GM23248 (cell line): ENCODE measurements around the gene POLRMT. TPM values are rescaled to one million over a fixed set of nuclear protein-coding genes. Genes with fewer than 3 reads are reported as not detected.

Experiments used
- DNase-seq: peaks from one replicate; pipeline ENCODE4 v3.0.0-alpha.2; 2015
- H2AFZ ChIP-seq: fragments of 200-600 bp; sonication (generic); 2 replicates; pipeline ENCODE4 v1.6.1; 2016; ENCODE audit warnings: antibody characterized with exemption
- H3F3A ChIP-seq: fragments of 200-600 bp; sonication (generic); 2 replicates; pipeline ENCODE4 v1.6.1; 2016; ENCODE audit warnings: mild to moderate bottlenecking, antibody characterized with exemption, mixed run types; ENCODE audit not compliant: insufficient read depth
- H3K27ac ChIP-seq: fragments of 200-600 bp; sonication (generic); 2 replicates; pipeline ENCODE4 v1.5.1; 2016; ENCODE audit warnings: mild to moderate bottlenecking
- H3K27me3 ChIP-seq: fragments of 200-600 bp; sonication (generic); replicated peaks from 2 replicates; pipeline ENCODE4 v1.6.1; 2016; ENCODE audit warnings: mild to moderate bottlenecking; ENCODE audit not compliant: insufficient read depth
- H3K36me3 ChIP-seq: fragments of 200-600 bp; sonication (generic); 2 replicates; pipeline ENCODE4 v1.6.1; 2016; ENCODE audit warnings: low read depth, mild to moderate bottlenecking
- H3K4me1 ChIP-seq: fragments of 200-600 bp; sonication (generic); 2 replicates; pipeline ENCODE4 v1.6.1; 2016; ENCODE audit warnings: mild to moderate bottlenecking; ENCODE audit not compliant: insufficient read depth
- H3K4me2 ChIP-seq: fragments of 200-600 bp; sonication (generic); one replicate; pipeline ENCODE4 v1.6.1; 2016; ENCODE audit warnings: mild to moderate bottlenecking; ENCODE audit not compliant: unreplicated experiment
- H3K4me3 ChIP-seq: fragments of 200-600 bp; sonication (generic); 2 replicates; pipeline ENCODE4 v1.5.1; 2016; ENCODE audit warnings: mild to moderate bottlenecking
- H3K79me2 ChIP-seq: fragments of 200-600 bp; sonication (generic); 2 replicates; pipeline ENCODE4 v1.6.1; 2016; ENCODE audit warnings: mild to moderate bottlenecking; ENCODE audit not compliant: insufficient read depth
- H3K9ac ChIP-seq: fragments of 200-600 bp; sonication (generic); 2 replicates; pipeline ENCODE4 v1.6.1; 2016; ENCODE audit warnings: mild to moderate bottlenecking
- H3K9me2 ChIP-seq: fragments of 200-600 bp; sonication (generic); 2 replicates; pipeline ENCODE4 v1.6.1; 2016; ENCODE audit warnings: mixed run types, mild to moderate bottlenecking, moderate library complexity; ENCODE audit not compliant: insufficient read depth
- H3K9me3 ChIP-seq: fragments of 200-600 bp; sonication (generic); one replicate; pipeline ENCODE4 v1.6.1; 2017; ENCODE audit warnings: low read depth
- H4K20me1 ChIP-seq: fragments of 200-600 bp; sonication (generic); 2 replicates; pipeline ENCODE4 v1.6.0; 2016; ENCODE audit not compliant: insufficient read depth
- EZH2 ChIP-seq: fragments of 200-600 bp; sonication (generic); IDR thresholded peaks from 2 replicates; pipeline ENCODE4 v1.6.1; 2018; ENCODE audit warnings: antibody characterized with exemption, mild to moderate bottlenecking; ENCODE audit not compliant: insufficient read depth, poor library complexity, severe bottlenecking
- EZH2phosphoT487 ChIP-seq: fragments of 200-600 bp; sonication (generic); IDR thresholded peaks from 2 replicates; pipeline ENCODE4 v1.6.1; 2018; ENCODE audit warnings: antibody characterized with exemption, moderate library complexity, mild to moderate bottlenecking, low read depth; ENCODE audit not compliant: insufficient read depth
- WGBS, 2 experiments: methylation state at CpG; one replicate each; pipeline ENCODE4 v1.1.6; 2015 to 2017; ENCODE audit warnings: low lambda C conversion rate in 2 of 2, low coverage in 1 of 2; ENCODE audit errors: missing lambda C conversion rate in 2 of 2; 5-methylcytosine and 5-hydroxymethylcytosine counted together
- in situ Hi-C: fragments of 300-500 bp; cut with MboI; formaldehyde crosslinking; loops from 2 replicates; pipeline ENCODE4 v1.15.0; 2020
- polyA plus RNA-seq: library from polyadenylated mRNA; unstranded; fragments of >200 nt; fragmentation: Nextera tagmentation; extraction: Ambion mirVana; gene quantifications from 2 replicates; pipeline ENCODE4 v1.2.1, GENCODE V29; 2016
- total RNA-seq: library from RNA; depleted of rRNA; stranded (reverse); fragments of >200 nt; shearing (Covaris generic); gene quantifications from 2 replicates; pipeline ENCODE4 v1.2.3, GENCODE V29; 2014

POLRMT gene
- total and polyA plus RNA-seq, 2 experiments from 2014 or later, result 23.6 to 36.2 TPM

DNA sequence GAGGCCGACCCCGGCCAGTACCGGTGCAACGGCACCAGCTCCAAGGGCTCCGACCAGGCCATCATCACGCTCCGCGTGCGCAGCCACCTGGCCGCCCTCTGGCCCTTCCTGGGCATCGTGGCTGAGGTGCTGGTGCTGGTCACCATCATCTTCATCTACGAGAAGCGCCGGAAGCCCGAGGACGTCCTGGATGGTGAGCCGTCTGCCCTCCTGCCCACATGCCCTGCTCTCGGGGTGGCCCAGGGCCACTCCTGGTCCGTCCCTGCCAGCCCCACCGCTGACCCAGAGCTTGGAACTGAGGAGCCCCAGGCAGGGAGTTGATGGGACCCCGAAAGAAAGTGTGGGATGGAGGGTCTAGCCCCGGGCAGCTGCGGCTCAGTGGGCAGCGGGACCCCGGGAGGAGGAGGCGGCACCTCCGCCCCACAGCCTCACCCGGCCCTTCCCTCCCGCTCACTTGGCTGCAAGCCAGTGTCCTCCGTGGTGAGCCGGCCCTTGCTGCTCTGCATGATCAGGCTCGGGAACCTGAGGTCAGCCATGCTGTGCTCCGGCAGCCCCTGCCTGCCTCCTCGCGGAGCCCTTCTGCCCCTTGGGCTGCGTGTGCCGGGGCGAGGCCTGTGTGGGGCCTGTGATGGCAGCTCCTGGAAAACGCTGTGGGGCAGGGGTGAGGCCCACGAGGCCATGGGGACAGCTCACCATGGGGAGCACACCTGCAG lies 51.8 kb downstream of the POLRMT start:
- no peak overlapping the region for H3K4me2 ChIP-seq
- DNase-seq, result no peak
- no peaks in the 10 kb centered on the region; the same call in 1 of the 2 replicates for H3K36me3 ChIP-seq
- H3K27ac ChIP-seq, result no peak overlapping the region
- no peaks in the 10 kb centered on the region for H4K20me1 ChIP-seq
- no peaks in the 10 kb centered on the region for H3K27me3 ChIP-seq
- 92 to 93% methylated on average over 28 to 37 of the region's 40 CpGs for WGBS, 2 experiments
- peaks cover 9% of the 10 kb centered on the region for H3K4me1 ChIP-seq
- H3K9me3 ChIP-seq, result no peaks in the 10 kb centered on the region
- in situ Hi-C loops, result no loop called here
- 0 out of 2 replicates have a peak, but pooled peaks cover 3% of the 10 kb centered on the region for H3F3A ChIP-seq
- no peak overlapping the region for H2AFZ ChIP-seq
- no peak overlapping the region for H3K4me3 ChIP-seq
- peaks cover 57% of the 10 kb centered on the region for H3K79me2 ChIP-seq
- H3K9me2 ChIP-seq, result no peaks in the 10 kb centered on the region
- H3K9ac ChIP-seq, result no peak overlapping the region
- TF ChIP-seq EZH2 (no peak), EZH2phosphoT487 (no peak)

DNA sequence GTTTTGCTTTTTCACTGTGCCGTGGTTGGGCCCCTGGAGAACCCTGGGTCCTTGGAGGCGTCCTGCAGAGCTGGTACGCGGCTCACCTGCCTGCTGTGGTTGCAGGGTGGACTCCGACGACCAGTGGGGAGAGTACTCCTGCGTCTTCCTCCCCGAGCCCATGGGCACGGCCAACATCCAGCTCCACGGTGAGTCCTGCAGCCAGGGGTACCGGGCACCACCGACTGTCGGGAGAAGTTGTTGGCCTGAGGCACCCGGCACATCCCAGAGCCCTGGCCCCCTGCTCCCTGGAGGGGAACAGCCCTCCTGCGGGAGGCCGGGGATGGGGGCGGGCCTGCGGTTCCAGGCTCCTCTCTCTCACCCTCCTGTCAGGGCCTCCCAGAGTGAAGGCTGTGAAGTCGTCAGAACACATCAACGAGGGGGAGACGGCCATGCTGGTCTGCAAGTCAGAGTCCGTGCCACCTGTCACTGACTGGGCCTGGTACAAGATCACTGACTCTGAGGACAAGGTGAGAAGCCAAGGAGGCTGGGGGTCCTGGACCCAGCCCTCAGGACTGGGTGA lies 53.0 kb downstream of the POLRMT start:
- WGBS, 2 experiments, result 89 to 90% methylated on average over 22 of the region's 22 CpGs
- Histone ChIP-seq H3K36me3 (no peaks in the 10 kb centered on the region; the same call in 1 of the 2 replicates), H3K4me1 (peaks cover 20% of the 10 kb centered on the region)

DNA sequence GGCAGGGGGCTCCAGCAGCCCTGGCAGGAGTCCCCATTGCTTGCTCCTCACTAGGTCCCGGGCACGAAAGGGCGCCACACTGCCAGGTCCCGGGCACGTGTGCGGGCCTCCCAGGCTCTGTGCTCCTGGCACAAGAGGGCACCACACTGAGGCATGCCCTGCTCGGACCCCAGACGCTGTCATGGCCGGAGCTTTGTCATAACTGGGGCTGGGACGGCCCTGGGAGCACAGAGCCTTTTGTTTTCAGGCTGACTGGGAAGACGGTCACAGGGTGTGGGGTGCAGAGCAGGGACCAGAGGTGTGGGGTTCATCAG lies 53.5 kb downstream of the POLRMT start:
- in situ Hi-C loops, result no loop called here
- Histone ChIP-seq H3K36me3 (no peaks in the 10 kb centered on the region; the same call in 1 of the 2 replicates), H3K9ac (no peak overlapping the region), H3F3A (no peaks in the 10 kb centered on the region), H3K27ac (no peak overlapping the region), H3K4me2 (no peak overlapping the region), H3K27me3 (no peaks in the 10 kb centered on the region), H3K9me2 (no peaks in the 10 kb centered on the region), H2AFZ (no peak overlapping the region), H4K20me1 (no peaks in the 10 kb centered on the region), H3K9me3 (no peaks in the 10 kb centered on the region), H3K79me2 (peaks cover 72% of the 10 kb centered on the region), H3K4me1 (peaks cover 26% of the 10 kb centered on the region), H3K4me3 (no peak overlapping the region)
- DNase-seq, result no peak
- TF ChIP-seq EZH2phosphoT487 (no peak), EZH2 (no peak)
- 90 to 91% methylated on average over 10 to 11 of the region's 11 CpGs for WGBS, 2 experiments

More for the DNA sequence above, 53.0 kb downstream of the POLRMT start:
- H3F3A ChIP-seq, result no peaks in the 10 kb centered on the region
- H3K9ac ChIP-seq, result no peak overlapping the region
- H3K9me2 ChIP-seq, result no peaks in the 10 kb centered on the region
- H3K79me2 ChIP-seq, result peaks cover 67% of the 10 kb centered on the region
- H3K9me3 ChIP-seq, result no peaks in the 10 kb centered on the region
- no peak for DNase-seq
- no peaks in the 10 kb centered on the region for H3K27me3 ChIP-seq
- H3K4me2 ChIP-seq, result no peak overlapping the region
- TF ChIP-seq EZH2 (no peak), EZH2phosphoT487 (no peak)
- H4K20me1 ChIP-seq, result no peaks in the 10 kb centered on the region
- in situ Hi-C loops, result no loop called here
- H2AFZ ChIP-seq, result no peak overlapping the region
- no peak overlapping the region for H3K27ac ChIP-seq
- H3K4me3 ChIP-seq, result no peak overlapping the region

DNA sequence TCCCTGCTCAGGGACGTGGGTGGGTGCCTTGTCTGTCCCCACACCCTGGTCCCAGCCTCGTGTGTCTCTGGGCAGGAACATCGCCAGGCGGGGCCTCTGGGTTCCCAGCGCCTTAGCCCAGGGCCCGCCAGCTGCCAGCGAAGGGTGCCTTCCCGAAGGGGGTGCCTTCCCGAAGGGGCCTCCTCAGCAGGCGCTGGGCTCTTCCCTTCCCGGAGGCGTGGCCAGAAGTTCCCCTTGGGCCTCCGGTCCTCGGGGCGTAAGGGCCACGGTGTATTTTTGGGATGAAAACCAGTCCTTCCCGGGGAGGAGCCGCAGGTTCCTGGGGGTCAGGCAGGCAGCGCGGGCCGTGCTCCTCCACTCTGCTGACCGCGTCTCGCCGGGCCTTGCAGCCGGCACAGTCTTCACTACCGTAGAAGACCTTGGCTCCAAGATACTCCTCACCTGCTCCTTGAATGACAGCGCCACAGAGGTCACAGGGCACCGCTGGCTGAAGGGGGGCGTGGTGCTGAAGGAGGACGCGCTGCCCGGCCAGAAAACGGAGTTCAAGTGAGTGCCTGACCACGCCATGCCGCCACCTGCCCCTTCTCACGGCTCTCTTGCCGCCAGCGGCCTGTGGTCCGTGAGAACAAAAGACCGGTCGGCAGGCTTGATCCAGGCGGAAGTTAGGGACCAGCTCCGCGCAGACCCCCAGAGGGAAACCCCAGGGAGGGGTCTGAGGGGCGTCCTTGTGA lies 54.1 kb downstream of the POLRMT start:
- no peak overlapping the region for H3K4me2 ChIP-seq
- no peak for DNase-seq
- no peaks in the 10 kb centered on the region for H3K27me3 ChIP-seq
- no peaks in the 10 kb centered on the region for H4K20me1 ChIP-seq
- no peaks in the 10 kb centered on the region for H3K9me3 ChIP-seq
- H3K36me3 ChIP-seq, result no peaks in the 10 kb centered on the region; the same call in 1 of the 2 replicates
- no peaks in the 10 kb centered on the region for H3F3A ChIP-seq
- H3K79me2 ChIP-seq, result peaks cover 78% of the 10 kb centered on the region
- in situ Hi-C loops, result no loop called here
- no peak for TF ChIP-seq EZH2phosphoT487
- no peak for TF ChIP-seq EZH2
- 89 to 90% methylated on average over 43 to 46 of the region's 46 CpGs for WGBS, 2 experiments
- H3K4me3 ChIP-seq, result no peak overlapping the region
- no peak overlapping the region for H3K27ac ChIP-seq
- no peaks in the 10 kb centered on the region for H3K9me2 ChIP-seq
- no peak overlapping the region for H3K9ac ChIP-seq
- H2AFZ ChIP-seq, result no peak overlapping the region
- H3K4me1 ChIP-seq, result peaks cover 31% of the 10 kb centered on the region
